ENCODE data around the gene FAM171A2.
"Not testable (repeated sequence)": the region's sequence is repeated elsewhere in the genome, so short reads cannot be mapped to it uniquely, and the experiment has no call there.

- TF ChIP-seq ZBTB4 (CRISPR knock-in tag; IDR thresholded peaks at IDR 0.05); CTCF (IDR thresholded peaks at IDR 0.05 in 2 of 3, conservative IDR thresholded peaks at IDR 0.05 in 1 of 3; ENCODE audit: control insufficient read depth in 2 of 3, extremely low read depth in 1 of 3, insufficient read depth in 1 of 3, low read depth in 3 of 3, low read length in 3 of 3): not testable (repeated sequence)
These were observed 1.4 kb upstream of the FAM171A2 start for GRCh38 chr17:44365051-44365450.
